B cell (primary cell): Measurements from ENCODE around the gene C5orf15.

Experiments used
- CTCF ChIP-seq: fragments of 200-600 bp; IDR thresholded peaks from one replicate; pipeline ENCODE4 v1.8.0; 2022; ENCODE audit warnings: antibody characterized with exemption, mild to moderate bottlenecking
- EZH2 ChIP-seq: IDR thresholded peaks from 2 replicates; pipeline ENCODE4 v1.6.1; 2012; ENCODE audit warnings: borderline replicate concordance, low read depth, mild to moderate bottlenecking, moderate library complexity, low read length; ENCODE audit not compliant: insufficient read depth, poor library complexity, severe bottlenecking

DNA sequence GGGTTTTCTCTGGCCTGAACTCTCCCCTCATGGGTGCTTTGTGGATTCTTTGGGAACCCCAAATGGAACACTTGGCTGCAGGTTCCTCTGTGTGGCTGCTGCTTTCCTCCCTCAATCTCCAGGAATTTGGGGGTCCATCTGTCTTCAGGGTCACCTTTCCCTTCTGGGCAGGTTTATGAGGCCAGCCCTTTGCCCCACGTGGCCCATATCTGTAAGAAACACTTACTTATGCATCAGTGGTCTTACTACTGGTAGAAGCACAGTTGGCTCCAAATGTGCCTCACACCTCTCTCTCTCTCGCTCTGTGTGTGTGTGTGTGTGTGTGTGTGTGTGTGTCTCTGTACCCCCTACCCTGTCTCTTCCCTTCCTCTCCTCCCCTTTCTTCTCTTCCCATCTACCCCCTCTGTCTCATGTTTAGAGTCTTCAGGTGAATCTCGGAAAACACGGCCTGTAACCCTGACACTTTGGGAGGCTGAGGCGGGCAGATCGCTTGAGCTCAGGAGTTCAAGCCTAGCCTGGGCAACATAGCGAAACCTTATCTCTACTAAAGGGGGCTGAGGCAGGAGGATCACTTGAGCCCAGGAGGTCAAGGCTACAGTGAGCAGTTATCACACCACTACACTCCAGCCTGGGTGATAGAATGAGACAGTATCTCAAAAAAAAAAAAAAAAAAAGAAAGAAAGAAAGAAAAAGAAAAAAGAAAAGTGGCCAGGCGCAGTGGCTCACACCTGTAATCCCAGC is 26.8 kb downstream of the C5orf15 start:
- TF ChIP-seq CTCF, result no peak
- no peak for TF ChIP-seq EZH2
